GM23338 (cell line): ENCODE results near the gene TRIM13. TPM values are rescaled to one million over a fixed set of nuclear protein-coding genes. Genes with fewer than 3 reads are reported as not detected.

Experiments
- ATAC-seq: fragments of 200-7000 bp; cut with Tn5 transposase; 3 replicates; pipeline ENCODE4 v1.9.1; 2020
- DNase-seq: peaks from one replicate; pipeline ENCODE4 v3.0.0-alpha.2; 2015; ENCODE audit warnings: low spot score
- H2AFZ ChIP-seq: fragments of 200-600 bp; sonication (generic); 2 replicates; pipeline ENCODE4 v1.8.0; 2016; ENCODE audit warnings: antibody characterized with exemption, mild to moderate bottlenecking, moderate library complexity
- H3F3A ChIP-seq: fragments of 200-600 bp; sonication (generic); replicated peaks from 2 replicates; pipeline ENCODE4 v1.8.0; 2017; ENCODE audit warnings: antibody characterized with exemption, mixed run types, low read depth
- H3K27ac ChIP-seq: fragments of 200-600 bp; sonication (generic); 2 replicates; pipeline ENCODE4 v1.6.1; 2016; ENCODE audit warnings: low read depth
- H3K27me3 ChIP-seq: fragments of 200-600 bp; sonication (generic); 2 replicates; pipeline ENCODE4 v1.8.0; 2016; ENCODE audit warnings: mild to moderate bottlenecking, mixed run types, moderate library complexity; ENCODE audit not compliant: insufficient read depth
- H3K36me3 ChIP-seq: fragments of 200-600 bp; sonication (generic); 2 replicates; pipeline ENCODE4 v1.8.0; 2016; ENCODE audit warnings: mild to moderate bottlenecking; ENCODE audit not compliant: insufficient read depth
- H3K4me1 ChIP-seq: fragments of 200-600 bp; sonication (generic); 2 replicates; pipeline ENCODE4 v1.8.0; 2016; ENCODE audit warnings: mild to moderate bottlenecking, moderate library complexity; ENCODE audit not compliant: insufficient read depth
- H3K4me2 ChIP-seq: fragments of 200-600 bp; sonication (generic); 2 replicates; pipeline ENCODE4 v1.7.1; 2017; ENCODE audit warnings: mixed run types
- H3K4me3 ChIP-seq: fragments of 200-600 bp; sonication (generic); 2 replicates; pipeline ENCODE4 v1.6.1; 2016; ENCODE audit warnings: mixed run types
- H3K79me2 ChIP-seq: fragments of 200-600 bp; sonication (generic); replicated peaks from 2 replicates; pipeline ENCODE4 v1.8.0; 2017; ENCODE audit warnings: mild to moderate bottlenecking; ENCODE audit not compliant: insufficient read depth
- H3K9me2 ChIP-seq: fragments of 200-600 bp; sonication (generic); 2 replicates; pipeline ENCODE4 v1.8.0; 2017; ENCODE audit not compliant: insufficient read depth
- H4K20me1 ChIP-seq: fragments of 200-600 bp; sonication (generic); replicated peaks from 2 replicates; pipeline ENCODE4 v1.8.0; 2017; ENCODE audit warnings: mild to moderate bottlenecking; ENCODE audit not compliant: insufficient read depth
- H3K27ac Mint-ChIP-seq: 2 replicates; pipeline ENCODE4 v1.8.0; 2020; ENCODE audit warnings: inconsistent platforms, mild to moderate bottlenecking, moderate library complexity, mixed read lengths
- H3K27me3 Mint-ChIP-seq: 3 replicates; pipeline ENCODE4 v1.8.0; 2022; ENCODE audit warnings: low read depth, mild to moderate bottlenecking, moderate library complexity, mixed read lengths, inconsistent platforms; ENCODE audit not compliant: insufficient read depth, poor library complexity
- H3K36me3 Mint-ChIP-seq: 3 replicates; pipeline ENCODE4 v1.8.0; 2021; ENCODE audit warnings: low read depth, mild to moderate bottlenecking, inconsistent platforms, moderate library complexity, mixed read lengths
- H3K4me1 Mint-ChIP-seq: 3 replicates; pipeline ENCODE4 v1.8.0; 2020; ENCODE audit warnings: mild to moderate bottlenecking, inconsistent platforms, mixed read lengths
- H3K4me3 Mint-ChIP-seq: 3 replicates; pipeline ENCODE4 v1.8.0; 2021; ENCODE audit warnings: moderate library complexity, mild to moderate bottlenecking, inconsistent platforms, mixed read lengths
- H3K9me3 Mint-ChIP-seq: 3 replicates; pipeline ENCODE4 v1.8.0; 2020; ENCODE audit warnings: moderate library complexity, mild to moderate bottlenecking, inconsistent platforms, mixed read lengths
- CTCF ChIP-seq, 2 experiments: fragments of 200-600 bp in 1 of 2; sonication (generic) in 1 of 2; conservative IDR thresholded peaks; 2 replicates each; pipeline versions ENCODE4 v1.5.1 to v1.6.1; 2016 to 2017; ENCODE audit warnings: antibody characterized with exemption in 2 of 2, low read depth in 2 of 2, mild to moderate bottlenecking in 2 of 2, moderate library complexity in 1 of 2
- ETS1 ChIP-seq: IDR thresholded peaks from 2 replicates; pipeline ENCODE4 v1.6.1; 2016; ENCODE audit warnings: antibody characterized with exemption
- JUNB ChIP-seq: IDR thresholded peaks from one replicate; pipeline ENCODE4 v1.6.1; 2016; ENCODE audit warnings: antibody characterized with exemption; ENCODE audit not compliant: unreplicated experiment
- POLR2AphosphoS5 ChIP-seq: IDR thresholded peaks from 2 replicates; pipeline ENCODE4 v1.6.1; 2016; ENCODE audit warnings: antibody characterized with exemption, low read depth
- REST ChIP-seq: IDR thresholded peaks from one replicate; pipeline ENCODE4 v1.6.1; 2018; ENCODE audit warnings: antibody characterized with exemption; ENCODE audit not compliant: unreplicated experiment
- ZNF114 ChIP-seq: fragments of 250-450 bp; sonication (Bioruptor Pico); IDR thresholded peaks from 2 replicates; pipeline ENCODE4 v1.5.0; 2020; ENCODE audit warnings: mild to moderate bottlenecking, moderate library complexity
- ZNF331 ChIP-seq: fragments of 250-450 bp; sonication (Bioruptor Pico); IDR thresholded peaks from 2 replicates; pipeline ENCODE4 v1.5.0; 2020; ENCODE audit warnings: low read depth, mild to moderate bottlenecking, moderate library complexity
- ZNF462 ChIP-seq: fragments of 250-450 bp; sonication (Bioruptor Pico); IDR thresholded peaks from 2 replicates; pipeline ENCODE4 v1.5.0; 2020; ENCODE audit warnings: mild to moderate bottlenecking, moderate library complexity
- polyA plus RNA-seq: library from polyadenylated mRNA; unstranded; fragments of >200 nt; fragmentation: Nextera tagmentation; extraction: Ambion mirVana; gene quantifications from 2 replicates; pipeline ENCODE4 v1.2.1, GENCODE V29; 2016
- total RNA-seq: library from RNA; depleted of rRNA; stranded (reverse); fragments of >200 nt; shearing (Covaris generic); gene quantifications from 2 replicates; pipeline ENCODE4 v1.2.3, GENCODE V29; 2014

Gene TRIM13
- total and polyA plus RNA-seq, 2 experiments from 2014 or later, result 23.0 to 25.3 TPM

GRCh38 chr13:49967456-49967855 is 29.4 kb upstream of the TRIM13 start:
- H3K4me3 ChIP-seq, result no peak overlapping the region
- H3K36me3 ChIP-seq, result no peaks in the 10 kb centered on the region
- no peaks in the 10 kb centered on the region for H3K36me3 Mint-ChIP-seq
- no peak overlapping the region for H3K27ac Mint-ChIP-seq
- H3K27ac ChIP-seq, result no peak overlapping the region
- H3K9me2 ChIP-seq, result no peaks in the 10 kb centered on the region
- H3K4me1 ChIP-seq, result no peaks in the 10 kb centered on the region
- ATAC-seq (no peak), DNase-seq (no peak)
- no peaks in the 10 kb centered on the region for H3K79me2 ChIP-seq
- H3K4me3 Mint-ChIP-seq, result no peak overlapping the region
- H3K4me2 ChIP-seq, result no peak overlapping the region
- H3K27me3 Mint-ChIP-seq, result no peaks in the 10 kb centered on the region
- peaks cover 8% of the 10 kb centered on the region; the same call in 1 of the 3 replicates for H3K9me3 Mint-ChIP-seq
- H3K4me1 Mint-ChIP-seq, result no peaks in the 10 kb centered on the region
- H3F3A ChIP-seq, result no peaks in the 10 kb centered on the region
- H4K20me1 ChIP-seq, result no peaks in the 10 kb centered on the region
- TF ChIP-seq ETS1 (no peak), ZNF114 (no peak), JUNB (no peak)
- no peak overlapping the region for H2AFZ ChIP-seq
- H3K27me3 ChIP-seq, result no peaks in the 10 kb centered on the region

- no peaks in the 10 kb centered on the region for H3K79me2 ChIP-seq
- ATAC-seq, result no peak
- no peaks in the 10 kb centered on the region for H3K4me1 ChIP-seq
- Mint-ChIP-seq H3K9me3 (no peaks in the 10 kb centered on the region), H3K36me3 (no peaks in the 10 kb centered on the region), H3K27me3 (no peaks in the 10 kb centered on the region), H3K4me3 (no peak overlapping the region), H3K27ac (no peak overlapping the region), H3K4me1 (no peaks in the 10 kb centered on the region)
- no peaks in the 10 kb centered on the region for H3K9me2 ChIP-seq
- no peak overlapping the region; the same call in 1 of the 2 replicates for H2AFZ ChIP-seq
- no peak for DNase-seq
- no peak overlapping the region for H3K27ac ChIP-seq
- H3K36me3 ChIP-seq, result no peaks in the 10 kb centered on the region
- no peaks in the 10 kb centered on the region for H3F3A ChIP-seq
- H4K20me1 ChIP-seq, result no peaks in the 10 kb centered on the region
- no peak overlapping the region for H3K4me2 ChIP-seq
- no peaks in the 10 kb centered on the region for H3K27me3 ChIP-seq
- H3K4me3 ChIP-seq, result no peak overlapping the region
- TF ChIP-seq REST, result no peak
- no peak for TF ChIP-seq ZNF331
- TF ChIP-seq ZNF462 (CRISPR knock-in tag), result no peak
- no peak for TF ChIP-seq JUNB
- TF ChIP-seq ETS1, result no peak
- TF ChIP-seq CTCF (conservative IDR thresholded peaks at IDR 0.05; ENCODE audit: low read depth in 2 of 2), result no peak
- no peak for TF ChIP-seq POLR2AphosphoS5
Measured at GRCh38 chr13:49972709-49973108, 24.1 kb upstream of the TRIM13 start.
